Ascending aorta (tissue), 2 donors: Measurements from ENCODE around the gene GREB1L. TPM values are rescaled to one million over a fixed set of nuclear protein-coding genes. Genes with fewer than 3 reads are reported as not detected.

Experiments used
- DNase-seq, 2 donors: peaks; one replicate each; pipeline ENCODE4 v3.0.0-alpha.2; 2019; ENCODE audit warnings: low spot score in 2 of 2
- H3K27ac ChIP-seq, 2 donors: fragments of 200-600 bp; sonication (generic); one replicate each; pipeline ENCODE4 v1.5.1; 2016 to 2017; ENCODE audit warnings: mild to moderate bottlenecking in 1 of 2
- H3K27me3 ChIP-seq: fragments of 200-600 bp; sonication (generic); one replicate; pipeline ENCODE4 v1.5.1; 2017
- H3K36me3 ChIP-seq, 2 donors: fragments of 200-600 bp; sonication (generic); one replicate each; pipeline ENCODE4 v1.5.1; 2016
- H3K4me1 ChIP-seq, 2 donors: fragments of 200-600 bp; sonication (generic); one replicate each; pipeline ENCODE4 v1.5.1; 2016 to 2017; ENCODE audit warnings: mild to moderate bottlenecking in 1 of 2
- H3K4me3 ChIP-seq, 2 donors: fragments of 200-600 bp; sonication (generic); one replicate each; pipeline ENCODE4 v1.5.1; 2016 to 2017; ENCODE audit warnings: mild to moderate bottlenecking in 1 of 2
- H3K9me3 ChIP-seq, 2 donors: fragments of 200-600 bp; sonication (generic); one replicate each; pipeline ENCODE4 v1.5.1; 2016
- CTCF ChIP-seq, 3 experiments: fragments of 200-600 bp in 2 of 3; fragments of 450-650 bp in 1 of 3; sonication (generic) in 2 of 3; IDR thresholded peaks; one replicate each; pipeline ENCODE4 v1.5.1; 2016 to 2019; ENCODE audit warnings: antibody characterized with exemption in 3 of 3, mild to moderate bottlenecking in 1 of 3, moderate library complexity in 1 of 3
- intact Hi-C: fragments of 100-400 bp; cut with DNase I; formaldehyde crosslinking; loops from one replicate; pipeline ENCODE4 v1.15.1; 2023
- total RNA-seq: library from RNA; depleted of rRNA; stranded (reverse); fragments of >200 nt; gene quantifications from one replicate; pipeline ENCODE4 v1.1.0, GENCODE V29; 2016

The GREB1L gene
- total RNA-seq, 1 donor from 2014 or later, result 2.2 TPM

DNA sequence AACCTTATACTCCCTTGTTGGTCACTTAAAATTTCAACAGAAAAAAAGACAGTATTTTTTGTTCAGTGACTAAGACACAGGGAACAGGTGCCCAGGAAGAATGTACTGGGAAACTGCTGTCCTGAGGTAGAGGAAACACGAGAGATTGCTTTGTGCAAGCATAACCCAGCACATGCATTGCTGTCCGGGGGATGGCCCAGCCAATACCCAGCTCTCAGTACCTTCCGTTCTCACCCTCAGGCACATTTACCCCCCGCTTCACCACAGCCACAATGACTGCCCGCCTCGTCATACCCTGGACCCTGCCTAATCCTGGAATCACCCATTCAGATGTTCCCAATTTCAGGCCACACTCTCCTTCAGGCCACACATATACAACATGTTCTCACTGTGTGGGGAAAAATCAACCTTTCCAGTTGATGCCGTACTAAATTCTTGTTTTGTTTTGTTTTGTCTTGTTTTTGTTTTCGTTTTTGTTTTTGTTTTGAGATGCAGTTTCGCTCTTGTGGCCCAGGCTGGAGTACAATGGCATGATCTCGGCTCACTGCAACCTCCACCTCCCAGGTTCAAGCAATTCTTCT, 217.8 kb downstream of the GREB1L start:
- intact Hi-C loops, result loop anchor here (5.0 to 10.0 kb wide), 3 partner anchors 145 to 725 kb away; partner anchors contain the start of genes ESCO1 and ROCK1
- H3K4me1 ChIP-seq, result peaks cover 7 to 48% of the 10 kb centered on the region in 2 donors

DNA sequence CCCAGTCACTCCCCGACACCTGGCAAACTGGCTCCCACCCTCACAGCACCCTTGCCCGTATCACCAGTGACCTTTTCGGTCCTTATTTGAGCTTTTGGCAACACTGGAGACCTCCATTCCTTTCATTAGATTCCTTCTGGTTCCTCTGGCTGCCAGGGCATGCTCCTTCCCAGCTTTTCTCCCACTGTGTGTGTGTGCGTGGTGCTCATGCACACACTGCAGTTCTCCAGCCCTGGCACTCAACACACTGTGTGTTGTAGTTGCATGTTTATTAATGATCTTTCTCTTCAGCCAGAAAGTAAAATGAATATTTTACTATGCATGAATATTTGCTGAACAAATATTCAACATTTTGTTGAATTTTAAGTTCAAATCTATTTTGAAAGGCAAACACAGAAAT, 219.4 kb downstream of the GREB1L start:
- no peaks in the 10 kb centered on the region for H3K36me3 ChIP-seq
- H3K4me1 ChIP-seq, result peaks cover 7 to 48% of the 10 kb centered on the region in 2 donors
- no peaks in the 10 kb centered on the region for H3K9me3 ChIP-seq
- H3K27me3 ChIP-seq, result no peaks in the 10 kb centered on the region
- H3K4me3 ChIP-seq, result no peak overlapping the region
- TF ChIP-seq CTCF (IDR thresholded peaks at IDR 0.05), result no peak
- intact Hi-C loops, result no loop called here
- peak overlapping the region; percentile 73 to 78 for H3K27ac ChIP-seq
- DNase-seq, result no peak

More for the DNA sequence above, 217.8 kb downstream of the GREB1L start:
- Histone ChIP-seq H3K27me3 (no peaks in the 10 kb centered on the region), H3K4me3 (no peak overlapping the region), H3K9me3 (no peaks in the 10 kb centered on the region), H3K36me3 (no peaks in the 10 kb centered on the region), H3K27ac (peak overlapping the region; percentile 69 to 75)
- DNase-seq, result no peak
- TF ChIP-seq CTCF (IDR thresholded peaks at IDR 0.05), result no peak

GRCh38 chr18:21463718-21464117, 221.7 kb downstream of the GREB1L start:
- Histone ChIP-seq H3K36me3 (no peaks in the 10 kb centered on the region), H3K4me3 (no peak overlapping the region), H3K4me1 (peaks cover 4 to 35% of the 10 kb centered on the region in 2 donors), H3K27me3 (no peaks in the 10 kb centered on the region), H3K27ac (peak overlapping the region; percentile 46 to 64), H3K9me3 (no peaks in the 10 kb centered on the region)
- peak in 1 of 2 donors; percentile 78 for DNase-seq
- intact Hi-C loops, result no loop called here
- TF ChIP-seq CTCF (IDR thresholded peaks at IDR 0.05), result no peak

- no peak overlapping the region for H3K4me3 ChIP-seq
- no peak for DNase-seq
- no peak for TF ChIP-seq CTCF (IDR thresholded peaks at IDR 0.05)
- no peaks in the 10 kb centered on the region for H3K27me3 ChIP-seq
- H3K9me3 ChIP-seq, result no peaks in the 10 kb centered on the region
- H3K4me1 ChIP-seq, result peaks cover 0 to under 1% of the 10 kb centered on the region in 2 donors
- H3K36me3 ChIP-seq, result no peaks in the 10 kb centered on the region
- intact Hi-C loops, result no loop called here
- no peak overlapping the region for H3K27ac ChIP-seq
These were observed 226.6 kb downstream of the GREB1L start for GRCh38 chr18:21468514-21469164.

GRCh38 chr18:21472741-21473140, 230.7 kb downstream of the GREB1L start:
- H3K27ac ChIP-seq, result no peak overlapping the region
- H3K4me1 ChIP-seq, result no peaks in the 10 kb centered on the region
- TF ChIP-seq CTCF (IDR thresholded peaks at IDR 0.05), result no peak
- no peaks in the 10 kb centered on the region for H3K36me3 ChIP-seq
- no peak overlapping the region for H3K4me3 ChIP-seq
- H3K27me3 ChIP-seq, result no peaks in the 10 kb centered on the region
- intact Hi-C loops, result no loop called here
- H3K9me3 ChIP-seq, result no peaks in the 10 kb centered on the region
- no peak for DNase-seq
